Testis (tissue), 3 donors: Measurements from ENCODE around the gene TBC1D4. TPM values are rescaled to one million over a fixed set of nuclear protein-coding genes. Genes with fewer than 3 reads are reported as not detected.

ENCODE experiments used
- DNase-seq: peaks from one replicate; pipeline ENCODE4 v3.0.0-alpha.2; 2019
- H3K27ac ChIP-seq, 2 donors: fragments of 200-600 bp; sonication (generic); one replicate each; pipeline ENCODE4 v1.5.1; 2019
- H3K27me3 ChIP-seq: fragments of 200-600 bp; sonication (generic); one replicate; pipeline ENCODE4 v1.5.1; 2019
- H3K36me3 ChIP-seq: fragments of 200-600 bp; sonication (generic); one replicate; pipeline ENCODE4 v1.5.1; 2017; ENCODE audit warnings: low read depth; ENCODE audit errors: missing control alignments
- H3K4me1 ChIP-seq: fragments of 200-600 bp; sonication (generic); one replicate; pipeline ENCODE4 v1.5.1; 2019
- H3K4me3 ChIP-seq, 2 donors: fragments of 200-600 bp; sonication (generic); one replicate each; pipeline ENCODE4 v1.5.1; 2017 to 2019
- H3K9me3 ChIP-seq: fragments of 200-600 bp; sonication (generic); one replicate; pipeline ENCODE4 v1.5.1; 2017
- POLR2A ChIP-seq: fragments of 450-650 bp; IDR thresholded peaks from one replicate; pipeline ENCODE4 v1.6.1; 2017; ENCODE audit warnings: antibody characterized with exemption, mild to moderate bottlenecking, moderate library complexity
- WGBS, 2 donors: methylation state at CpG; one replicate each; pipeline ENCODE4 v1.1.5; 2018; 5-methylcytosine and 5-hydroxymethylcytosine counted together
- intact Hi-C: fragments of 100-400 bp; cut with DNase I; formaldehyde crosslinking; loops from one replicate; pipeline ENCODE4 v1.15.1; 2023; ENCODE audit warnings: low total_unique reads
- polyA plus RNA-seq: library from polyadenylated mRNA; stranded (reverse); fragments of 350-450 nt; fragmentation: Illumina TruSeq; extraction: RNeasy Lipid Tissue Mini Kit (QIAGEN cat#74804); gene quantifications from one replicate; pipeline ENCODE4 v1.2.3, GENCODE V29; 2014; ENCODE audit warnings: low read depth, low replicate concordance; ENCODE audit not compliant: insufficient read depth
- total RNA-seq, 2 donors: library from RNA; depleted of rRNA; stranded (reverse); fragments of >200 nt; gene quantifications; one replicate each; pipeline ENCODE4 v1.2.3, GENCODE V29; 2016
- TF ChIP-seq, protein P1 (sequence below), 3 experiments: fragments of 450-650 bp in 2 of 3; fragments of 200-600 bp in 1 of 3; sonication (generic) in 1 of 3; IDR thresholded peaks; one replicate each; pipeline ENCODE4 v1.5.1; 2016 to 2019; ENCODE audit warnings: antibody characterized with exemption in 3 of 3, mild to moderate bottlenecking in 2 of 3, moderate library complexity in 1 of 3

The TBC1D4 gene
- total and polyA plus RNA-seq, 3 donors from 2014 or later, result 12.7 to 23.5 (median 20.4) TPM

DNA sequence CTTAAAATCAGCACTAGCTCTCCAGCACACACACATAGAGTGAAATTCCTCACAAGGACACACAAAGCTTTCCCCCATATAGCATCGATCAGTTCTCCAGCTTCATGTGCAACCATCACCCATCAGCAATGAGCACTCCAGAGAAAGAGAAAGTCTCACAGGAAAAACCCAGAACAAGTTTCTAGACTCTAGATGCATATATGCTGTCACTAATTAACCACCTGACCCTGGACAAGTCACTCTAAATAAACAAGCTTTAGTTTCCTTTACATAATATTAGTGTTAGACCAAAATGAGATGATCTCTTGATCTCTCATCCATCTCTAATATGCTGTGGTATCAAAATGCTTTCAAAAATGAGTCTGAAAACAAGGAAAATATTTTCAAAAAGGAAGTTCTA is 81.2 kb downstream of the TBC1D4 start:
- Histone ChIP-seq H3K4me1 (no peaks in the 10 kb centered on the region), H3K4me3 (no peak overlapping the region), H3K9me3 (no peaks in the 10 kb centered on the region), H3K36me3 (no peaks in the 10 kb centered on the region), H3K27ac (no peak overlapping the region), H3K27me3 (no peaks in the 10 kb centered on the region)
- no peak for TF ChIP-seq POLR2A
- TF ChIP-seq, protein P1, sequence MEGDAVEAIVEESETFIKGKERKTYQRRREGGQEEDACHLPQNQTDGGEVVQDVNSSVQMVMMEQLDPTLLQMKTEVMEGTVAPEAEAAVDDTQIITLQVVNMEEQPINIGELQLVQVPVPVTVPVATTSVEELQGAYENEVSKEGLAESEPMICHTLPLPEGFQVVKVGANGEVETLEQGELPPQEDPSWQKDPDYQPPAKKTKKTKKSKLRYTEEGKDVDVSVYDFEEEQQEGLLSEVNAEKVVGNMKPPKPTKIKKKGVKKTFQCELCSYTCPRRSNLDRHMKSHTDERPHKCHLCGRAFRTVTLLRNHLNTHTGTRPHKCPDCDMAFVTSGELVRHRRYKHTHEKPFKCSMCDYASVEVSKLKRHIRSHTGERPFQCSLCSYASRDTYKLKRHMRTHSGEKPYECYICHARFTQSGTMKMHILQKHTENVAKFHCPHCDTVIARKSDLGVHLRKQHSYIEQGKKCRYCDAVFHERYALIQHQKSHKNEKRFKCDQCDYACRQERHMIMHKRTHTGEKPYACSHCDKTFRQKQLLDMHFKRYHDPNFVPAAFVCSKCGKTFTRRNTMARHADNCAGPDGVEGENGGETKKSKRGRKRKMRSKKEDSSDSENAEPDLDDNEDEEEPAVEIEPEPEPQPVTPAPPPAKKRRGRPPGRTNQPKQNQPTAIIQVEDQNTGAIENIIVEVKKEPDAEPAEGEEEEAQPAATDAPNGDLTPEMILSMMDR (IDR thresholded peaks at IDR 0.05), result no peak
- intact Hi-C loops, result no loop called here
- whole genome bisulfite sequencing, 2 donors, result 89 to 94% methylated on average over 1 of the region's 1 CpG
- DNase-seq, result no peak

DNA sequence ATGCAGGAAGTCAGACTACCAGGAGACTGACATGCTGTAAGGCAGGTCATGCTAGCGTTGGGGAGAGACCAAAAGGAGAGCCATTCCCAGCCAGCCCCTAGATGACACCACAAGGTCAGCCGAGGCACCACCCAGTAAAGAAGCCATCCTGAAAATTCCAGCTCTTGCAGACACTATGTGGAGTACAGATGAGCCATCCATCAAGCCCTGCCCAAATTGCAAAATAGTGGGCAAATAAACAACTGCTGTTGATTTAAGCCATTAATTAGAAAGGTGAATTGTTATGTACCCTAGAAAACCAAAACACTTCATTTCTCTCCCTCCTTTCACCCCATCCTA is 82.1 kb downstream of the TBC1D4 start:
- H3K9me3 ChIP-seq, result no peaks in the 10 kb centered on the region
- H3K27ac ChIP-seq, result no peak overlapping the region
- intact Hi-C loops, result no loop called here
- no peaks in the 10 kb centered on the region for H3K4me1 ChIP-seq
- WGBS, 2 donors, result 95 to 97% methylated on average over 2 of the region's 2 CpGs
- no peaks in the 10 kb centered on the region for H3K27me3 ChIP-seq
- no peak for DNase-seq
- TF ChIP-seq, protein P1 (IDR thresholded peaks at IDR 0.05), result no peak
- TF ChIP-seq POLR2A, result no peak
- H3K4me3 ChIP-seq, result no peak overlapping the region
- no peaks in the 10 kb centered on the region for H3K36me3 ChIP-seq

- Histone ChIP-seq H3K4me1 (no peaks in the 10 kb centered on the region), H3K4me3 (no peak overlapping the region), H3K27me3 (no peaks in the 10 kb centered on the region), H3K36me3 (no peaks in the 10 kb centered on the region), H3K27ac (no peak overlapping the region), H3K9me3 (no peaks in the 10 kb centered on the region)
- WGBS, 2 donors, result 82 to 98% methylated on average over 2 of the region's 2 CpGs
- intact Hi-C loops, result no loop called here
- TF ChIP-seq POLR2A, result no peak
- TF ChIP-seq, protein P1 (IDR thresholded peaks at IDR 0.05), result no peak
- DNase-seq, result no peak
These were observed 82.6 kb downstream of the TBC1D4 start for GRCh38 chr13:75399168-75399878.

DNA sequence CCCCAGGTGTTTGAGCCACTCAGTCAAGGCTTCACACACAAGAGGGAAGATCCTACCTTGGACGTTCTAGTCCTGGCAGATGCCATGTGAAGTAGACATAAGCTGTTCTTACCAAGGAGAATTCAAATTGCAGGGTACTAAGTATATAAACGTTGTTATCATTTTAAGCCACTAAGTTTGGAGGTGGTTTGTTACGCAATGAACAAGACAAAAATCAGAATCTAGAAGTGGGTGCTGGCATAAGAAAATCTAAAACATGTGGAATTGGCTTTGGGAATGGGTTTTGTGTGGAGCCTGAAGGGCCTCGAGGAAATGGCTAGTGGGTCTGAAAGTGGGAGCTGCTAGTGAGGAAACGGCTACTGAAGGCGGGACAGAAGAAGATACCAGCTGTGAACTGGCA is 83.9 kb downstream of the TBC1D4 start:
- TF ChIP-seq, protein P1 (IDR thresholded peaks at IDR 0.05), result no peak
- no peak for TF ChIP-seq POLR2A
- no peaks in the 10 kb centered on the region for H3K36me3 ChIP-seq
- intact Hi-C loops, result no loop called here
- WGBS, 2 donors, result 90 to 96% methylated on average over 6 of the region's 6 CpGs
- no peak for DNase-seq
- H3K9me3 ChIP-seq, result no peaks in the 10 kb centered on the region
- H3K27ac ChIP-seq, result no peak overlapping the region
- no peaks in the 10 kb centered on the region for H3K4me1 ChIP-seq
- no peak overlapping the region for H3K4me3 ChIP-seq
- no peaks in the 10 kb centered on the region for H3K27me3 ChIP-seq

DNA sequence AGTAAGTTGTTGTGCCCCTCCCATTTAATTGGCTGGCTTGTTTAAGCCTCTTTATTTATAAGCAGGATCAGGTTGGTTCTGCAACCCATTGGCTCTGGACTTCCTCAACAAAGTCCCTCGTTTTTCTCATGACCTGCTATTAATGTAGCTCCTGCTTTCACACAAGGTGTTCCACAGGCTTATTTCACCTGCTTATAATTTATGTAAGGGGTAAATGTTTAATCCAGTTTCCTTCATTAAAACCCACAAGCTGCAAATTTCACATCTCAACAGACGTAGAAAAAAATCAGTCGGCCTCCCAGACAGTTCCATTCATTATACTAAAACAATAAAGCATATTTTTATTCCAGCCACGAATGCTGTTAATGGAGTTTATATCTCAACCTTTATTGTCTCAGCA is 86.1 kb downstream of the TBC1D4 start:
- no peaks in the 10 kb centered on the region for H3K4me1 ChIP-seq
- H3K27me3 ChIP-seq, result no peaks in the 10 kb centered on the region
- H3K9me3 ChIP-seq, result no peaks in the 10 kb centered on the region
- no peaks in the 10 kb centered on the region for H3K36me3 ChIP-seq
- TF ChIP-seq POLR2A, result no peak
- TF ChIP-seq, protein P1 (IDR thresholded peaks at IDR 0.05), result no peak
- no peak overlapping the region for H3K27ac ChIP-seq
- no peak overlapping the region for H3K4me3 ChIP-seq
- WGBS, 2 donors, result 78 to 81% methylated on average over 4 of the region's 4 CpGs
- intact Hi-C loops, result no loop called here
- DNase-seq, result no peak
